Activated T-helper 1 cell treated with anti-CD3 and anti-CD28 coated beads, Interleukin-12 subunit alpha, Interleukin-12 subunit beta, Interleukin-2, Interleukin-4 antibody, amounts not matched to agents 30 ng/mL and 10 ng/mL and 1 ng/mL, durations not matched to agents 14 hours and 24 hours and 36 hours (primary cell): ENCODE data around the gene GRM8. TPM values are rescaled to one million over a fixed set of nuclear protein-coding genes. Genes with fewer than 3 reads are reported as not detected.

Experiments
- DNase-seq: peaks from one replicate; pipeline ENCODE4 v3.0.0; 2021; ENCODE audit warnings: low spot score
- H3K27ac Mint-ChIP-seq: one replicate; pipeline ENCODE4 v1.8.0; 2021; ENCODE audit warnings: mild to moderate bottlenecking, mixed read lengths
- H3K27me3 Mint-ChIP-seq: one replicate; pipeline ENCODE4 v1.8.0; 2022; ENCODE audit warnings: mild to moderate bottlenecking, moderate library complexity, mixed read lengths; ENCODE audit not compliant: insufficient read depth
- H3K36me3 Mint-ChIP-seq: one replicate; pipeline ENCODE4 v1.8.0; 2021; ENCODE audit warnings: low read depth, mixed read lengths
- H3K4me1 Mint-ChIP-seq: one replicate; pipeline ENCODE4 v1.8.0; 2021; ENCODE audit warnings: low read depth, mixed read lengths
- H3K4me3 Mint-ChIP-seq: one replicate; pipeline ENCODE4 v1.8.0; 2021; ENCODE audit warnings: mild to moderate bottlenecking, moderate library complexity, mixed read lengths
- H3K9me3 Mint-ChIP-seq: one replicate; pipeline ENCODE4 v1.8.0; 2021; ENCODE audit warnings: mixed read lengths
- intact Hi-C: fragments of 100-400 bp; cut with micrococcal nuclease; formaldehyde crosslinking; loops from one replicate; pipeline ENCODE4 v1.15.1; 2024
- total RNA-seq: library from RNA; stranded (reverse); gene quantifications from 2 replicates; pipeline ENCODE4 v1.2.3, GENCODE V29; 2022

The GRM8 gene
- total RNA-seq, 1 donor from 2014 or later: not detected

DNA sequence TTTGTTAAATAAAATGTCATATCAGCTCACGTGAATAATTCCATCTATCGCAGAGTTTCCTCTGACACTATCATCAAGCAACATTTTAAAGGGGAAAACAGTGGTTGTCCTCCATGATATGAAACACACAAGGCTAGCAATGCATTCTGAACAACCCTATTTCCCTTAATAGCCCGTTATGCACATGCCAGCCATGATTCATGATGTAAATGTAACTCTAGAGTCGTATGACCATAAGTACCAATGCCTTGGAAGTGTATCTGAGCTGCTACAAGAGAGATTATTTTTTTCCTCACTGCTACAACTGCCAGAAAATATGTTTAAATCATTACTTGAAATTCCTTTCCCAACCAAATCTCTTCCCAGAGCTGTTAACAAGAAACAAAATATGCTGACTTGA lies 159.4 kb downstream of the GRM8 start:
- Mint-ChIP-seq H3K36me3 (no peaks in the 10 kb centered on the region), H3K4me1 (no peaks in the 10 kb centered on the region), H3K27me3 (no peaks in the 10 kb centered on the region), H3K4me3 (no peak overlapping the region), H3K27ac (no peak overlapping the region), H3K9me3 (no peaks in the 10 kb centered on the region)
- intact Hi-C loops: no loop called here
- DNase-seq: no peak

DNA sequence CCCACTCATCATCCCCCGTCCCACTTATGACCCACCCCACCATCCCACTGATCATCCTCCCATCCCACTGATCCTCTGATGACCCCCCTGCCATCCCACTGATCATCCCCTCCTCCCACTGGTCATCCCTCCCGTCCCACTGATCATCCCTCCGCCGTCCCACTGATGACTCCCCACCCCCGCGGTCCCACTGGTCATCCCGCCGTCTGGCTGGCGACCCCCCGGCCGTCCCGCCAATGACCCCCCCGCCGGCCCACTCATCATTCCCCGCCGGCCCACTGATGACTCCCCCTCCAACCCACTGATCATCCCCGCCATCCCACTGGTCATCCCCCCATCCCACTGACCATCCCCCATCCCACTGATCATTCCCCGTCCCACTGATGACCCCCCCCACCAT lies 161.1 kb downstream of the GRM8 start:
- H3K9me3 Mint-ChIP-seq: no peaks in the 10 kb centered on the region

DNA sequence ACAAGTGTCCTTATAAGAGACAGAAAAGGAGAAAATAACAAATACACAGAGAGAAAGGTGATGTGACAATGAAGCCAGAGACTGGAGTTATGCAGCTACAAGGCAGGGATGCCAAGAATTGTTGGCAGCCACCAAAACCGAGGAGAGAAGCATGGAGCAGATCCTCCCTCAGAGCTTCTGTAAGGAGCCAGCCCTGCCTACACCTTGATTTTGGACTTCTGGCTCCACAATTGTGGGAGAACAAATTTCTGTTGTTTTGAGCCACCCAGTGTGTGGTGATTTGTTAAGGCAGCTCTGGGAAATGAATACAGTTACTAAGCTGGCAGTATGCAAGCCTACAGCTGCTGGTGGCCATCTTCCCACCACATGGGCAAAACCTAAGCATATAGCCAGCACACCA lies 163.6 kb downstream of the GRM8 start:
- intact Hi-C loops: no loop called here
- Mint-ChIP-seq H3K9me3 (no peaks in the 10 kb centered on the region), H3K27me3 (no peaks in the 10 kb centered on the region)

More for the DNA sequence above, 161.1 kb downstream of the GRM8 start:
- no peak for DNase-seq
- Mint-ChIP-seq H3K4me3 (no peak overlapping the region), H3K27ac (no peak overlapping the region), H3K27me3 (no peaks in the 10 kb centered on the region), H3K36me3 (no peaks in the 10 kb centered on the region), H3K4me1 (no peaks in the 10 kb centered on the region)
- intact Hi-C loops: no loop called here

DNA sequence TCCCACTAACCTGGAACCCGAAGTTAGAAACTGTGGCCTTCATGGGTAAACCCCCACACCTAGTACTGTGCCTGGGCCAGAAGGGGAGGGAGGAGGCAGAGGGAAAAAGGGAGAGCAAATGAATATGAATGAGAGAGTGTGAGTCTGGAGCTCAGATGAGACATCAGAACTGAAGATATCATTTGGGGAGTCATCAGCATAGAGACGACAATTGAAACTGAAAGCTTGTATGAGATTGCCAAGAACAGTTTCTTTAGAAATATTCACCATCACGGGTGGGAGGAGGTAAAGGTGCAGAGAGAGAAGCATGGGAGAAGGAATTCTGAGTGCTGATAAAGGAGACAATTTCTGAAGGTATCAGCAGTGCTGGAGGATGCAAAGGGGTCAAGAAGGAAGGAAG lies 171.2 kb downstream of the GRM8 start:
- Mint-ChIP-seq H3K27me3 (no peaks in the 10 kb centered on the region), H3K36me3 (no peaks in the 10 kb centered on the region), H3K9me3 (no peaks in the 10 kb centered on the region), H3K4me3 (no peak overlapping the region), H3K27ac (no peak overlapping the region), H3K4me1 (no peaks in the 10 kb centered on the region)
- intact Hi-C loops: no loop called here
- DNase-seq: no peak

More for the DNA sequence above, 163.6 kb downstream of the GRM8 start:
- DNase-seq: no peak
- H3K4me3 Mint-ChIP-seq: no peak overlapping the region
- H3K27ac Mint-ChIP-seq: no peak overlapping the region
- no peaks in the 10 kb centered on the region for H3K36me3 Mint-ChIP-seq
- H3K4me1 Mint-ChIP-seq: no peaks in the 10 kb centered on the region

DNA sequence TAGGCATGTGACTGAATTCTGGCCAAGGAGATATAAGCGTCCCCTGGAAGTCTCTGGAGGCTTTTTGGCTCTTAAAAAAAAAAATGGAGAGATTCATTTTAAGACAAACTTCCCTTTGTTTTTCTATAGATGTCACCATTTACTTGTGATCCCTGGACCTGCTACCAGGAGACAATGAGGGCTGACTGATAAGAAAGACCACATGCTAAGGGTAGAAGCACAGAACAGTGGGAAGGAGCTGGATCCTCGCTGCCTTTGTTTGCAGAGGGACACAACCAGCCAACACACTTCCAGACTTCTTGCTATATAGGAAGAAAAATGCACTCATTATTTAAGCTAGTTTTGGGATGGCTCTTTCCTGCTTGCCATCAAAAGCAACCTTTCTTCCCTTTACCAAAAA lies 172.2 kb downstream of the GRM8 start:
- intact Hi-C loops: no loop called here
- H3K9me3 Mint-ChIP-seq: no peaks in the 10 kb centered on the region
- DNase-seq: no peak
- H3K4me3 Mint-ChIP-seq: no peak overlapping the region
- no peaks in the 10 kb centered on the region for H3K27me3 Mint-ChIP-seq
- no peaks in the 10 kb centered on the region for H3K36me3 Mint-ChIP-seq
- H3K4me1 Mint-ChIP-seq: no peaks in the 10 kb centered on the region
- H3K27ac Mint-ChIP-seq: no peak overlapping the region

DNA sequence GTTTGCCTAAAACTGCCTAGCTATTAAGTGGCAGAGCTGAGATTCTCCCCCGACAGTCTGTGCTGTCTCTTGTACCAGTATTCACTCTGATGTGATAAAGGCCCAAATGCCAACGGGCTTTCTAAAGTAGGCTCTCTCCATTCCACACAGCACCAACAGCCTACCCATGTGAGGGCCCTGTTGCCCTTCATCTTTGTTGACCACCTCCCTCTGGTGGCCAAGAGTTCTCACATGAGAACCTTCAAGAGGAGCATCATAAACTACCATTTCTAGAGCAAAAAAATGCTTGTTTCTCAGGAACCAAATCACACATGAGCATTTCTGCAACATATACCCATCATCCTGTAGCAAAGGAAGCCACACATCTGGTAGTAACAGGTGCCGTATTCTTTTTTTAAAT lies 185.8 kb downstream of the GRM8 start:
- DNase-seq: no peak
- Mint-ChIP-seq H3K27ac (no peak overlapping the region), H3K4me3 (no peak overlapping the region), H3K4me1 (no peaks in the 10 kb centered on the region), H3K36me3 (no peaks in the 10 kb centered on the region), H3K9me3 (peaks cover 11% of the 10 kb centered on the region), H3K27me3 (peaks cover 4% of the 10 kb centered on the region)
- intact Hi-C loops: no loop called here

DNA sequence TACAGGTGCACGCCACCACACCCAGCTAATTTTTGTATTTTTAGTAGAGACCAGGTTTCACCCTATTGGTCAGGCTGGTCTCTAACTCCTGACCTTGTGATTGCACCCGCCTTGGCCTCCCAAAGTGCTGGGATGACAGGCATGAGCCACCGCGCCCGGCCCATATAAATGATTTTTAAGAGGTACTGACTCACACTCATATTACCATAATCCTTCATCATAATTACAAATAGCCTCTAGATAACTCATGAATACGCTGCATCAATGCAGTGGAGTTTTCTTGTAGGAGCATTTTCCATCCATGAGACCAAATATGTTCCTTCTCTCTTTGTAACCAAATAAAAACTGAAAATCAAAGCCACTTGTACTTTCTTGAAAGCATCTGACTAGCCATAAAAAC lies 193.3 kb downstream of the GRM8 start:
- H3K36me3 Mint-ChIP-seq: no peaks in the 10 kb centered on the region
- H3K27me3 Mint-ChIP-seq: peaks cover 2% of the 10 kb centered on the region
- no peak for DNase-seq
- no peak overlapping the region for H3K4me3 Mint-ChIP-seq
- H3K27ac Mint-ChIP-seq: no peak overlapping the region
- intact Hi-C loops: no loop called here
- no peaks in the 10 kb centered on the region for H3K4me1 Mint-ChIP-seq
- peaks cover 10% of the 10 kb centered on the region for H3K9me3 Mint-ChIP-seq

DNA sequence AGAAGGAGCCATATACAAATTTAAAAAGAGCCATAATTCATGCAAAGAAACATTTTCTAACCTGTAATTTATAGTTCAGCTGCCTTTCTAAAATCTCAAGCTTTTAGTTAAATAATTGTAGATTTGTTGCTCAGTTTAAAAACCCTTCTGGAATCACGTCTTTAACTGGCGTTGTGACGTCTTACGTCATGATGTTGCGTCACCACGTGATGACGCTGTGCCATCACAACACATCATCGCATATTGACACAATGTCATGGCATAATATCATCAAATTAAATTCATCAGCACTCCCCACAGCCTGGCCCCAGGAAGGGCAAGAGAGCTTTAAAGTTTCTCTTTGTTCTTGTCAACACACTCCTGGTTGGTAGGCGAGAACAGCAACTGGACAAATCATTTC lies 194.8 kb downstream of the GRM8 start:
- DNase-seq: no peak
- Mint-ChIP-seq H3K4me3 (no peak overlapping the region), H3K27ac (no peak overlapping the region), H3K4me1 (no peaks in the 10 kb centered on the region), H3K27me3 (no peaks in the 10 kb centered on the region), H3K36me3 (no peaks in the 10 kb centered on the region), H3K9me3 (no peaks in the 10 kb centered on the region)
- intact Hi-C loops: no loop called here

DNA sequence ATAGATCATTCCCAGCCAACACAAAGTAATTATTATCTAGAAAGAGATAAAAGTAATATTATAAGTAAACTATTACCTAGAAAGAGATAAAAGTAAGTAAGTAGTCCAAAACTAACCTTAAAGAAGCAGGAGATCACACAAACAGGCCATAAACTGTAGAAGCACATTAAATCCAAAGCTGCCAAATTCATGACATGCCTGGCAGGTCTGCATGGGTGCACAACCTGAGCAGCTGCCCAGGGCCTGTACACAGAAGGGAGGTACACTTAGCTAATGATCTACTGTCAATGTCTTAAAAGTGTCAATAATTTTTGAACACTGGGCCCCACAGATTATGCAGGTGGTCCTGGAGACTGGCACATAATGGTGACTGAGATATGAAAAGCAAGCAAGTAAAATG lies 196.5 kb downstream of the GRM8 start:
- no peak overlapping the region for H3K27ac Mint-ChIP-seq
- H3K27me3 Mint-ChIP-seq: no peaks in the 10 kb centered on the region
- H3K4me3 Mint-ChIP-seq: no peak overlapping the region
- intact Hi-C loops: no loop called here
- no peaks in the 10 kb centered on the region for H3K36me3 Mint-ChIP-seq
- H3K4me1 Mint-ChIP-seq: no peaks in the 10 kb centered on the region
- no peaks in the 10 kb centered on the region for H3K9me3 Mint-ChIP-seq
- no peak for DNase-seq

DNA sequence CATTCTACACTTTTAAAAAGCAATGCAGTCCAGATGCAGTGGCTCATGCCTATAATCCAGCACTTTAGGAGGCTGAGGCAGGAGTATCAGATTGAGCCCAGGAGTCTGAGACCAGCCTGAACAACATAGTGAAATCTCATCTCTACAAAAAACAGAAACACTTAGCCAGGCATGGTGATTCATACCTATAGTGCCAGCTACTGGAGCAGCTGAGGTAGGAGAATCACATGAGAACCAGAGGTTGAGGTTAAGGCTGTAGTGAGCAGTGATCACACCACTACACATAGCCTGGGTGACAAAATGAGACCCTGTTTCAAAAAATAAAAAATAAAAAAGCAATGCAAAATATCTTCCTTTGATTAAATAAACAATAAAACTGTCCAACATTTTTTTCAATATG lies 205.2 kb downstream of the GRM8 start:
- H3K9me3 Mint-ChIP-seq: no peaks in the 10 kb centered on the region
- H3K27me3 Mint-ChIP-seq: no peaks in the 10 kb centered on the region
- no peaks in the 10 kb centered on the region for H3K4me1 Mint-ChIP-seq
- DNase-seq: no peak
- H3K4me3 Mint-ChIP-seq: no peak overlapping the region
- no peak overlapping the region for H3K27ac Mint-ChIP-seq
- intact Hi-C loops: no loop called here
- H3K36me3 Mint-ChIP-seq: no peaks in the 10 kb centered on the region

DNA sequence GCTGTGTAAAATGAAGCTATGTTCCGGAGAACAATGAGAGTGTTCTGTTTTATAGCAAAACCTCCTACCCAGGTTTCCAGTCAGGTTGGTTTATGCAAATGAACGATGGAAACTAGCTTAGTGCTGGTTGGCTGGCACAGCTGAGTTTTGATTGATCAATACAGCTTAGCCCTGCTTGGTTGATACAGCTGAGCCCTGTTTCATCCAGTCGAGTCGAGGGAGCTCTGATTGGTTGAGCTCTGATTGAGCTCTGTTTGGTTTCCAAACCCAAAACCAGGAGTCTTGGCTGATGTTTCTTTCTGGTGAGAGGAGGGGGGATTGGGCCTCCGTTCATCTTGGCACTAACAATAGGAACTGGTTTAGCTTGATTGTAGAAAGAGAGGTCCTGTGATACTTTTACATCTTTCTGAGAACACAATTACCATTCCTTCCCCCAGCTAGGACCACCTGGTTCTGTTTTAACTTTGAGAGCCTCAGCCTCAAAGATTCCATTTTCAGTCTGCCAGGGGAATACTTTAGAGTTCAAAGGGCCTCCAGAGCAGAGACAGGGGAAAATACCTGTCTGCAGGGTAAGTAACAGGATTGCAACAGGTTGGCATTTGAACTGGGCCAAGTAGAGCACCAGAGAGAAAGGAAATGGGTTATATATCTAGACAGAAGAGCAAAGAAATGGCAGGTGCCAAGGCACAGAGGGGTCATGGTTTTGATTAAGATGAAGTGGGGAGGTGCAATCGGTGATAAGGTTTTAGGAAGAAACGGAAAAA lies 210.9 kb downstream of the GRM8 start:
- no peak overlapping the region for H3K4me3 Mint-ChIP-seq
- DNase-seq: no peak
- no peaks in the 10 kb centered on the region for H3K36me3 Mint-ChIP-seq
- H3K9me3 Mint-ChIP-seq: no peaks in the 10 kb centered on the region
- H3K27me3 Mint-ChIP-seq: no peaks in the 10 kb centered on the region
- H3K4me1 Mint-ChIP-seq: no peaks in the 10 kb centered on the region
- intact Hi-C loops: no loop called here
- H3K27ac Mint-ChIP-seq: no peak overlapping the region

DNA sequence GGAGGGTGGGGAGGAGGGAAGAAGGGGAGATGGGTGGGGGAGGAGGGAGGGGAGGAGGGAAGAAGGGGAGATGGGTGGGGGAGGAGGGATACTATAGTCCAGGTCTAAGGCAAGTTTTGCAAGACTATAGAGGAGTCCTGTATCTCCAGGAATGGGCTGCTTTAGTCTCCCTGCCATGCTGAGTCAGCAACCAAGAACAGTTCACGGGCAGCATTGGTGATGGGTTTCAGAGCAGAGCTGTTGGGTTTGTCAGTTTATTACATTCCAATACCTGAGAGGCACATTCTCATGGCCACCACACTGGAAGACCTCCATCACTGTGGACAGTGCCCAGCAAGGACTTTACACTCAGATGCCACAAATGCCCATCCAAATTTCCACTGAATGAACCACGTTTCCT lies 212.7 kb downstream of the GRM8 start:
- DNase-seq: no peak
- H3K4me3 Mint-ChIP-seq: no peak overlapping the region
- H3K36me3 Mint-ChIP-seq: no peaks in the 10 kb centered on the region
- H3K9me3 Mint-ChIP-seq: no peaks in the 10 kb centered on the region
- no peaks in the 10 kb centered on the region for H3K4me1 Mint-ChIP-seq
- H3K27me3 Mint-ChIP-seq: no peaks in the 10 kb centered on the region
- intact Hi-C loops: no loop called here
- no peak overlapping the region for H3K27ac Mint-ChIP-seq

DNA sequence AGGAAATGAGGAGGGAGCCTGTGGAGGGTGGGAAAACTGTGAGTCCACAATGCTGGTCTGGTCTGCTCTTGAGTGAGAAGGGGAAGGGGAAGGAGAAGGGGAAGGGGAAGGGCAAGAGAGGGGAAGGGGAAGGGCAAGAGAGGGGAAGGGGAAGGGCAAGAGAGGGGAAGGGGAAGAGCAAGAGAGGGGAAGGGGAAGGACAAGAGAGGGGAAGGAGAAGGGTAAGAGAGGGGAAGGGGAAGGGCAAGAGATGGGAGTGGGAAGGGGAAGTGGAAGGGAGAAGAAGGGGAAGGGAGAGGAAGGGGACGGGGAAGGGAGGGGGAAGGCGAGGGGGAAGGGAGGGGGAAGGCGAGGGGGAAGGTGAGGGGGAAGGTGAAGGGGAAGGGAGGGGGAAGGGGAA lies 213.2 kb downstream of the GRM8 start:
- Mint-ChIP-seq H3K36me3 (no peaks in the 10 kb centered on the region), H3K4me1 (no peaks in the 10 kb centered on the region), H3K4me3 (no peak overlapping the region), H3K27me3 (no peaks in the 10 kb centered on the region), H3K9me3 (no peaks in the 10 kb centered on the region), H3K27ac (no peak overlapping the region)
- no peak for DNase-seq
- intact Hi-C loops: no loop called here
